ENCODE measurements around the gene CCDC85C. TPM values are rescaled to one million over a fixed set of nuclear protein-coding genes. Genes with fewer than 3 reads are reported as not detected.

Gene CCDC85C
- total and polyA plus RNA-seq, 2 of the 8 experiments (the other 6 are each of a cell fraction or from before 2014, with no cell fraction given): 16.8 to 35.8 TPM

GRCh38 chr14:99603471-99604277, at the start of gene CCDC85C (continued):
- no peak for TF ChIP-seq ATF2 (IDR thresholded peaks at IDR 0.05; ENCODE audit: low read length)
- no peak for TF ChIP-seq POU5F1 (IDR thresholded peaks at IDR 0.05; ENCODE audit: low read depth, low read length)
- no peak for TF ChIP-seq GTF2F1 (IDR thresholded peaks at IDR 0.05; ENCODE audit: borderline replicate concordance, low read depth, low read length)
- TF ChIP-seq POLR2A (IDR thresholded peaks at IDR 0.05; ENCODE audit: control extremely low read depth in 1 of 2, low read depth in 2 of 2, low read length in 2 of 2): no peak
- no peak for TF ChIP-seq SP2 (IDR thresholded peaks at IDR 0.05; ENCODE audit: low read length)
- no peak for TF ChIP-seq BRCA1 (IDR thresholded peaks at IDR 0.05; ENCODE audit: low read depth, low read length)
- TF ChIP-seq TEAD4 (IDR thresholded peaks at IDR 0.05; ENCODE audit: low read depth, low read length): no peak
- TF ChIP-seq TAF1 (IDR thresholded peaks at IDR 0.05; ENCODE audit: low read depth, low read length): peak; percentile 60; the same call in 1 of the 2 replicates
- TF ChIP-seq SP4 (IDR thresholded peaks at IDR 0.05; ENCODE audit: low read length): no peak
- no peak for TF ChIP-seq CBX5 (IDR thresholded peaks at IDR 0.05; ENCODE audit: low read depth, low read length)
- TF ChIP-seq GABPA (IDR thresholded peaks at IDR 0.05; ENCODE audit: borderline replicate concordance, insufficient read depth, low read length): no peak
- peak; percentile 98 for TF ChIP-seq E2F6 (IDR thresholded peaks at IDR 0.05)
- TF ChIP-seq FOSL1 (IDR thresholded peaks at IDR 0.05; ENCODE audit: insufficient read depth, low read depth, low read length): no peak
- peak; percentile 53 for TF ChIP-seq ASH2L (IDR thresholded peaks at IDR 0.05; ENCODE audit: low read length)
- TF ChIP-seq MAX (IDR thresholded peaks at IDR 0.05): peak; percentile 98
- no peak for TF ChIP-seq SIRT6 (IDR thresholded peaks at IDR 0.05; ENCODE audit: low read length)
- no peak for TF ChIP-seq TCF12 (IDR thresholded peaks at IDR 0.05; ENCODE audit: low read depth, low read length)
- TF ChIP-seq HDAC6 (IDR thresholded peaks at IDR 0.05; ENCODE audit: low read depth, low read length): no peak
- TF ChIP-seq CTBP2 (IDR thresholded peaks at IDR 0.05; ENCODE audit: borderline replicate concordance, insufficient read depth, insufficient read length, low read length): no peak
- TF ChIP-seq POLR2AphosphoS5 (IDR thresholded peaks at IDR 0.05; ENCODE audit: low read depth, low read length): no peak
- TF ChIP-seq ZNF274 (IDR thresholded peaks at IDR 0.05; ENCODE audit: borderline replicate concordance, extremely low read depth, low read length): no peak
- TF ChIP-seq BCL11A (IDR thresholded peaks at IDR 0.05; ENCODE audit: low read depth in 2 of 2, low read length in 2 of 2): no peak
- TF ChIP-seq CREB1 (IDR thresholded peaks at IDR 0.05): no peak
- no peak for TF ChIP-seq KDM1A (IDR thresholded peaks at IDR 0.05; ENCODE audit: borderline replicate concordance, low read length)

All from H1 (cell line).